Activated CD4-positive, alpha-beta T cell treated with anti-CD3 and anti-CD28 coated beads, Interleukin-2, amount 50 U/mL, for 16 hours (primary cell): ENCODE results near the gene ESCO1.
"Not testable (repeated sequence)": the region's sequence is repeated elsewhere in the genome, so short reads cannot be mapped to it uniquely, and the experiment has no call there.

Source experiments
- DNase-seq: peaks from one replicate; pipeline ENCODE4 v3.0.0-alpha.2; 2020

ESCO1 gene

GRCh38 chr18:21592361-21592760 lies 8.1 kb downstream of the ESCO1 start:
- DNase-seq, result not testable (repeated sequence)

- no peak for DNase-seq
Observed at GRCh38 chr18:21584391-21584790, 16.1 kb downstream of the ESCO1 start.

GRCh38 chr18:21575656-21576055 lies 24.8 kb downstream of the ESCO1 start:
- DNase-seq, result no peak

- no peak for DNase-seq
Observed at GRCh38 chr18:21571772-21572171, 28.7 kb downstream of the ESCO1 start.

GRCh38 chr18:21559195-21559594 lies 41.3 kb downstream of the ESCO1 start:
- no peak for DNase-seq

- no peak for DNase-seq
Observed at GRCh38 chr18:21557607-21558253, 42.8 kb downstream of the ESCO1 start.

- no peak for DNase-seq
Observed at GRCh38 chr18:21550510-21550970, 50.0 kb downstream of the ESCO1 start.

- no peak for DNase-seq
Observed at GRCh38 chr18:21548647-21549046, 51.9 kb downstream of the ESCO1 start.

GRCh38 chr18:21546423-21546822 lies 54.1 kb downstream of the ESCO1 start:
- DNase-seq, result no peak

GRCh38 chr18:21538230-21538629 lies 62.3 kb downstream of the ESCO1 start:
- no peak for DNase-seq

GRCh38 chr18:21534327-21534726 lies 66.2 kb downstream of the ESCO1 start:
- no peak for DNase-seq

GRCh38 chr18:21526463-21526862 lies 74.0 kb downstream of the ESCO1 start:
- DNase-seq, result no peak

GRCh38 chr18:21525916-21526315 lies 74.6 kb downstream of the ESCO1 start:
- DNase-seq, result no peak

GRCh38 chr18:21522530-21522929 lies 78.0 kb downstream of the ESCO1 start:
- DNase-seq, result no peak

GRCh38 chr18:21513741-21514140 lies 86.8 kb downstream of the ESCO1 start:
- no peak for DNase-seq

GRCh38 chr18:21513292-21513691 lies 87.2 kb downstream of the ESCO1 start:
- DNase-seq, result no peak

- DNase-seq, result no peak
Observed at GRCh38 chr18:21509062-21509461, 91.4 kb downstream of the ESCO1 start.

- no peak for DNase-seq
Observed at GRCh38 chr18:21507913-21508701, 92.4 kb downstream of the ESCO1 start.

- DNase-seq, result no peak
Observed at GRCh38 chr18:21502661-21503060, 97.8 kb downstream of the ESCO1 start.

- no peak for DNase-seq
Observed at GRCh38 chr18:21499997-21500396, 100.5 kb downstream of the ESCO1 start.

- no peak for DNase-seq
Observed at GRCh38 chr18:21496277-21496835, 104.1 kb downstream of the ESCO1 start.

- no peak for DNase-seq
Observed at GRCh38 chr18:21490748-21491147, 109.8 kb downstream of the ESCO1 start.

- DNase-seq, result no peak
Observed at GRCh38 chr18:21489919-21490495, 110.5 kb downstream of the ESCO1 start.
